A549 treated with CpdA at 1 μM for 4 hours (cell line): ENCODE data around the gene WDR38. TPM values are rescaled to one million over a fixed set of nuclear protein-coding genes. Genes with fewer than 3 reads are reported as not detected.

Source experiments
- total RNA-seq: library from RNA; stranded (reverse); fragments of 200-300 nt; extraction: Qiagen RNA extraction; gene quantifications from 5 replicates; pipeline ENCODE4 v1.2.3, GENCODE V29; 2022; ENCODE audit warnings: low read depth

WDR38 gene
- total RNA-seq: 0.12 to 0.17 TPM (median 0.14 TPM) in 3 of 5 replicates, not detected in the others

GRCh38 chr9:124852829-124853531, at the start of gene WDR38:
WDR38 (plus strand) TSS chr9:124853460; CDS start chr9:124853532, 72 bp downstream.

GRCh38 chr9:124861342-124862229, 8.3 kb downstream of the WDR38 start, which contains the start of the genes ARPC5L and RPL35:
ARPC5L (plus strand) TSS chr9:124862130; CDS start chr9:124869291, 7,161 bp downstream.
RPL35 (minus strand) TSS chr9:124861957; CDS start chr9:124861912, 45 bp downstream.

Other genes with a start within 250 kb of the WDR38 start
- gene NR6A1, start 82.1 kb upstream of the WDR38 start, total RNA-seq: 1.0 to 2.2 TPM (median 1.7 TPM) in 5 replicates
- 15.5 to 24.4 TPM (median 18.2 TPM) in 5 replicates for gene OLFML2A, start 76.3 kb upstream of the WDR38 start, total RNA-seq
- 2,738 to 3,137 TPM (median 2,853 TPM) in 5 replicates for gene RPL35, start 8.5 kb downstream of the WDR38 start, total RNA-seq
- gene ARPC5L, start 8.7 kb downstream of the WDR38 start, total RNA-seq: 60.1 to 78.6 TPM (median 76.5 TPM) in 5 replicates
- 9.7 to 12.3 TPM (median 11.0 TPM) in 5 replicates for gene GOLGA1, start 87.6 kb downstream of the WDR38 start, total RNA-seq